Natural killer cell treated with Interleukin-12 subunit alpha and Interleukin-12 subunit beta and Interleukin-15 and Interleukin-18, amount 100 ng/mL, for 72 hours (primary cell): ENCODE measurements around the gene PIGN. TPM values are rescaled to one million over a fixed set of nuclear protein-coding genes. Genes with fewer than 3 reads are reported as not detected.

ENCODE experiments used
- ATAC-seq, 2 donors: fragments of 150-1000 bp; cut with Tn5 transposase in 1 of 2; sonication (Bioruptor Pico), chemical (Tn5 transposase) in 1 of 2; 2 replicates each; pipeline ENCODE4 v1.10.0; 2021
- DNase-seq: peaks from one replicate; pipeline ENCODE4 v3.0.0; 2022; ENCODE audit warnings: low spot score
- H3K27ac Mint-ChIP-seq, 2 donors: 1 replicate in 1 of 2; 2 replicates in 1 of 2; pipeline ENCODE4 v1.8.0; 2022; ENCODE audit warnings: mixed read lengths in 2 of 2, mild to moderate bottlenecking in 1 of 2, moderate library complexity in 1 of 2
- H3K27me3 Mint-ChIP-seq, 2 donors: 1 replicate in 1 of 2; 2 replicates in 1 of 2; pipeline ENCODE4 v1.8.0; 2022; ENCODE audit warnings: mixed read lengths in 2 of 2
- H3K36me3 Mint-ChIP-seq: one replicate; pipeline ENCODE4 v1.8.0; 2022; ENCODE audit warnings: mixed read lengths
- H3K4me1 Mint-ChIP-seq, 2 donors: 1 replicate in 1 of 2; 2 replicates in 1 of 2; pipeline ENCODE4 v1.8.0; 2022; ENCODE audit warnings: low read depth in 2 of 2, mixed read lengths in 2 of 2, mild to moderate bottlenecking in 1 of 2
- H3K4me3 Mint-ChIP-seq: one replicate; pipeline ENCODE4 v1.8.0; 2022; ENCODE audit warnings: mixed read lengths
- H3K9me3 Mint-ChIP-seq: 2 replicates; pipeline ENCODE4 v1.8.0; 2022; ENCODE audit warnings: mixed read lengths
- total RNA-seq, 2 donors: library from RNA; stranded (reverse); gene quantifications; one replicate each; pipeline ENCODE4 v1.2.3, GENCODE V29; 2022

The PIGN gene
- total RNA-seq, 2 donors from 2014 or later, result 35.7 to 53.6 TPM

GRCh38 chr18:62018034-62018758, 168.7 kb downstream of the PIGN start:
- no peak for ATAC-seq
- Mint-ChIP-seq H3K4me1 (peaks cover 0 to 3% of the 10 kb centered on the region in 2 donors), H3K27me3 (peaks cover 2 to 13% of the 10 kb centered on the region in 2 donors), H3K4me3 (no peak overlapping the region), H3K27ac (no peak overlapping the region), H3K9me3 (no peaks in the 10 kb centered on the region), H3K36me3 (no peaks in the 10 kb centered on the region)
- DNase-seq, result no peak

GRCh38 chr18:62017618-62018017, 169.2 kb downstream of the PIGN start:
- no peak for DNase-seq
- peaks cover 0 to 3% of the 10 kb centered on the region in 2 donors for H3K4me1 Mint-ChIP-seq
- H3K9me3 Mint-ChIP-seq, result no peaks in the 10 kb centered on the region
- ATAC-seq, result no peak
- no peak overlapping the region for H3K27ac Mint-ChIP-seq
- H3K4me3 Mint-ChIP-seq, result no peak overlapping the region
- no peaks in the 10 kb centered on the region for H3K36me3 Mint-ChIP-seq
- peaks cover 2 to 13% of the 10 kb centered on the region in 2 donors for H3K27me3 Mint-ChIP-seq

- Mint-ChIP-seq H3K27me3 (peaks cover 8 to 15% of the 10 kb centered on the region in 2 donors), H3K27ac (no peak overlapping the region), H3K4me3 (no peak overlapping the region), H3K36me3 (peaks cover 2% of the 10 kb centered on the region), H3K9me3 (peaks cover 2% of the 10 kb centered on the region), H3K4me1 (no peaks in the 10 kb centered on the region)
- ATAC-seq (no peak), DNase-seq (no peak)
Observed at GRCh38 chr18:62011416-62011815, 175.4 kb downstream of the PIGN start.

- Mint-ChIP-seq H3K4me1 (no peaks in the 10 kb centered on the region), H3K27ac (no peak overlapping the region), H3K9me3 (peaks cover 8% of the 10 kb centered on the region), H3K36me3 (peaks cover 6% of the 10 kb centered on the region), H3K27me3 (peaks cover 9 to 18% of the 10 kb centered on the region in 2 donors), H3K4me3 (no peak overlapping the region)
- DNase-seq (no peak), ATAC-seq (no peak)
Observed at GRCh38 chr18:62009521-62009920, 177.3 kb downstream of the PIGN start.

GRCh38 chr18:62001396-62001795, 185.5 kb downstream of the PIGN start:
- Mint-ChIP-seq H3K4me3 (no peak overlapping the region), H3K27ac (no peak overlapping the region), H3K27me3 (peaks cover 16 to 19% of the 10 kb centered on the region in 2 donors), H3K36me3 (peaks cover 11% of the 10 kb centered on the region), H3K4me1 (peaks cover 13 to 15% of the 10 kb centered on the region in 2 donors), H3K9me3 (peaks cover 15% of the 10 kb centered on the region)
- ATAC-seq (no peak), DNase-seq (no peak)

- Mint-ChIP-seq H3K4me1 (peaks cover 15 to 16% of the 10 kb centered on the region in 2 donors), H3K4me3 (peak overlapping the region; percentile 50), H3K27me3 (peaks cover 13% of the 10 kb centered on the region in 2 donors), H3K36me3 (peaks cover 8% of the 10 kb centered on the region), H3K27ac (peak overlapping the region in 1 of 2 donors; percentile 29), H3K9me3 (peaks cover 10% of the 10 kb centered on the region)
- ATAC-seq (peak in 1 of 2 donors; percentile 52), DNase-seq (no peak)
Observed at GRCh38 chr18:61998957-61999356, 187.9 kb downstream of the PIGN start.

GRCh38 chr18:61998335-61998734, 188.5 kb downstream of the PIGN start:
- Mint-ChIP-seq H3K9me3 (peaks cover 10% of the 10 kb centered on the region), H3K36me3 (peaks cover 8% of the 10 kb centered on the region), H3K27me3 (peaks cover 13 to 14% of the 10 kb centered on the region in 2 donors), H3K4me1 (peaks cover 15 to 17% of the 10 kb centered on the region in 2 donors), H3K4me3 (peak overlapping the region; percentile 50), H3K27ac (peak overlapping the region in 1 of 2 donors; percentile 29)
- no peak for ATAC-seq
- DNase-seq, result no peak

GRCh38 chr18:61995618-61996017, 191.2 kb downstream of the PIGN start:
- H3K9me3 Mint-ChIP-seq, result no peaks in the 10 kb centered on the region
- DNase-seq (no peak), ATAC-seq (no peak)
- H3K36me3 Mint-ChIP-seq, result no peaks in the 10 kb centered on the region
- no peak overlapping the region for H3K27ac Mint-ChIP-seq
- H3K4me1 Mint-ChIP-seq, result peaks cover 21 to 23% of the 10 kb centered on the region in 2 donors
- no peak overlapping the region for H3K4me3 Mint-ChIP-seq
- peaks cover 0 to 18% of the 10 kb centered on the region in 2 donors for H3K27me3 Mint-ChIP-seq

GRCh38 chr18:61993831-61994230, 193.0 kb downstream of the PIGN start:
- Mint-ChIP-seq H3K4me3 (no peak overlapping the region), H3K4me1 (peaks cover 16 to 20% of the 10 kb centered on the region in 2 donors), H3K9me3 (no peaks in the 10 kb centered on the region), H3K36me3 (no peaks in the 10 kb centered on the region), H3K27ac (no peak overlapping the region), H3K27me3 (peaks cover 2 to 18% of the 10 kb centered on the region in 2 donors)
- ATAC-seq (no peak), DNase-seq (no peak)

- H3K4me1 Mint-ChIP-seq, result peaks cover 8 to 11% of the 10 kb centered on the region in 2 donors
- H3K4me3 Mint-ChIP-seq, result no peak overlapping the region
- ATAC-seq, result no peak
- no peak overlapping the region for H3K27ac Mint-ChIP-seq
- H3K36me3 Mint-ChIP-seq, result no peaks in the 10 kb centered on the region
- H3K9me3 Mint-ChIP-seq, result no peaks in the 10 kb centered on the region
- H3K27me3 Mint-ChIP-seq, result peaks cover 10 to 15% of the 10 kb centered on the region in 2 donors
- no peak for DNase-seq
Observed at GRCh38 chr18:61992923-61993322, 193.9 kb downstream of the PIGN start.

- H3K4me3 Mint-ChIP-seq, result no peak overlapping the region
- no peaks in the 10 kb centered on the region for H3K36me3 Mint-ChIP-seq
- DNase-seq (no peak), ATAC-seq (no peak)
- H3K27me3 Mint-ChIP-seq, result peaks cover 10 to 14% of the 10 kb centered on the region in 2 donors
- peaks cover 6 to 11% of the 10 kb centered on the region in 2 donors for H3K4me1 Mint-ChIP-seq
- H3K9me3 Mint-ChIP-seq, result no peaks in the 10 kb centered on the region
- H3K27ac Mint-ChIP-seq, result no peak overlapping the region
Observed at GRCh38 chr18:61992285-61992684, 194.6 kb downstream of the PIGN start.

- H3K9me3 Mint-ChIP-seq, result no peaks in the 10 kb centered on the region
- no peak for ATAC-seq
- no peak overlapping the region for H3K27ac Mint-ChIP-seq
- H3K36me3 Mint-ChIP-seq, result no peaks in the 10 kb centered on the region
- H3K27me3 Mint-ChIP-seq, result peaks cover 9 to 10% of the 10 kb centered on the region in 2 donors
- no peak overlapping the region for H3K4me3 Mint-ChIP-seq
- H3K4me1 Mint-ChIP-seq, result peaks cover 6 to 11% of the 10 kb centered on the region in 2 donors
- DNase-seq, result no peak
Observed at GRCh38 chr18:61991836-61992235, 195.0 kb downstream of the PIGN start.

GRCh38 chr18:61991201-61991600, 195.7 kb downstream of the PIGN start:
- H3K27me3 Mint-ChIP-seq, result peaks cover 9 to 10% of the 10 kb centered on the region in 2 donors
- no peak overlapping the region for H3K27ac Mint-ChIP-seq
- no peak for DNase-seq
- no peak overlapping the region for H3K4me3 Mint-ChIP-seq
- no peaks in the 10 kb centered on the region for H3K36me3 Mint-ChIP-seq
- no peaks in the 10 kb centered on the region for H3K9me3 Mint-ChIP-seq
- ATAC-seq, result no peak
- peaks cover 6 to 11% of the 10 kb centered on the region in 2 donors for H3K4me1 Mint-ChIP-seq
